ENCODE results near the gene PEAK1. TPM values are rescaled to one million over a fixed set of nuclear protein-coding genes. Genes with fewer than 3 reads are reported as not detected.
"Not testable (repeated sequence)": the region's sequence is repeated elsewhere in the genome, so short reads cannot be mapped to it uniquely, and the experiment has no call there.

The PEAK1 gene
- total and polyA plus RNA-seq, 2 experiments from 2014 or later, result 15.8 to 42.0 TPM

- H3K4me3 ChIP-seq, result no peak overlapping the region
- H3K4me1 ChIP-seq (ENCODE audit: low read depth), result peaks cover 67% of the 10 kb centered on the region
- no peaks in the 10 kb centered on the region for H3K36me3 ChIP-seq
- TF ChIP-seq CTCF (IDR thresholded peaks at IDR 0.05; ENCODE audit: low read depth, low read length), result no peak
- no peak overlapping the region for H3K27ac ChIP-seq
- H3K27me3 ChIP-seq, result no peaks in the 10 kb centered on the region
- no peaks in the 10 kb centered on the region for H3K9me3 ChIP-seq (ENCODE audit: low read depth)
- DNase-seq (ENCODE audit: low read depth in 1 of 2, low spot score in 1 of 2), result peak in 1 of 2 donors; percentile 29
Measured at GRCh38 chr15:77192451-77192850, 227.5 kb downstream of the PEAK1 start.

- H3K36me3 ChIP-seq, result no peaks in the 10 kb centered on the region
- no peak for TF ChIP-seq CTCF (IDR thresholded peaks at IDR 0.05; ENCODE audit: low read depth, low read length)
- H3K9me3 ChIP-seq (ENCODE audit: low read depth), result no peaks in the 10 kb centered on the region
- no peaks in the 10 kb centered on the region for H3K27me3 ChIP-seq
- peaks cover 78% of the 10 kb centered on the region for H3K4me1 ChIP-seq (ENCODE audit: low read depth)
- DNase-seq (ENCODE audit: low read depth in 1 of 2, low spot score in 1 of 2), result no peak
- no peak overlapping the region for H3K4me3 ChIP-seq
- H3K27ac ChIP-seq, result peak overlapping the region; percentile 5
Measured at GRCh38 chr15:77191230-77191834, 228.6 kb downstream of the PEAK1 start.

GRCh38 chr15:77187751-77188464 lies 232.0 kb downstream of the PEAK1 start:
- Histone ChIP-seq H3K4me1 (ENCODE audit: low read depth) (peaks cover 74% of the 10 kb centered on the region), H3K9me3 (ENCODE audit: low read depth) (no peaks in the 10 kb centered on the region), H3K36me3 (no peaks in the 10 kb centered on the region), H3K4me3 (no peak overlapping the region), H3K27me3 (no peaks in the 10 kb centered on the region), H3K27ac (no peak overlapping the region)
- no peak for TF ChIP-seq CTCF (IDR thresholded peaks at IDR 0.05; ENCODE audit: low read depth, low read length)
- peak in 1 of 2 donors; percentile 78 for DNase-seq (ENCODE audit: low read depth in 1 of 2, low spot score in 1 of 2)

GRCh38 chr15:77186594-77187011 lies 233.3 kb downstream of the PEAK1 start:
- TF ChIP-seq CTCF (IDR thresholded peaks at IDR 0.05; ENCODE audit: low read depth, low read length), result peak; percentile 57
- Histone ChIP-seq H3K9me3 (ENCODE audit: low read depth) (no peaks in the 10 kb centered on the region), H3K36me3 (no peaks in the 10 kb centered on the region), H3K27me3 (no peaks in the 10 kb centered on the region), H3K27ac (peak overlapping the region; percentile 53), H3K4me1 (ENCODE audit: low read depth) (peaks cover 69% of the 10 kb centered on the region), H3K4me3 (no peak overlapping the region)
- DNase-seq (ENCODE audit: low read depth in 1 of 2, low spot score in 1 of 2), result peak; percentile 52 to 60

GRCh38 chr15:77185242-77185785 lies 234.6 kb downstream of the PEAK1 start:
- Histone ChIP-seq H3K4me3 (no peak overlapping the region), H3K27me3 (no peaks in the 10 kb centered on the region), H3K27ac (no peak overlapping the region), H3K4me1 (ENCODE audit: low read depth) (peaks cover 56% of the 10 kb centered on the region), H3K9me3 (ENCODE audit: low read depth) (no peaks in the 10 kb centered on the region), H3K36me3 (no peaks in the 10 kb centered on the region)
- peak in 1 of 2 donors; percentile 31 for DNase-seq (ENCODE audit: low read depth in 1 of 2, low spot score in 1 of 2)
- TF ChIP-seq CTCF (IDR thresholded peaks at IDR 0.05; ENCODE audit: low read depth, low read length), result no peak

GRCh38 chr15:77184352-77184751 lies 235.6 kb downstream of the PEAK1 start:
- H3K27me3 ChIP-seq; DNase-seq (ENCODE audit: low read depth in 1 of 2, low spot score in 1 of 2); H3K9me3 ChIP-seq (ENCODE audit: low read depth); H3K36me3 ChIP-seq; H3K27ac ChIP-seq; H3K4me3 ChIP-seq: not testable (repeated sequence)
- H3K4me1 ChIP-seq (ENCODE audit: low read depth), result peaks cover 56% of the 10 kb centered on the region

Data from cardiac muscle cell (in vitro differentiated cells and primary cell).